PC-9 (cell line): ENCODE data around the gene DPYD. TPM values are rescaled to one million over a fixed set of nuclear protein-coding genes. Genes with fewer than 3 reads are reported as not detected.

Experiments used
- BruUV-seq: library from RNA; stranded (reverse); fragments of 400-500 nt; replicated peaks from 2 replicates; lab custom pipeline; 2021; lab: Mats Ljungman, UMichigan
- CTCF ChIA-PET: fragments of 300-600 bp; sonication (Branson Sonifier 250); formaldehyde crosslinking; loops from one replicate; lab custom pipeline; 2022; ENCODE audit warnings: antibody characterized with exemption; lab: Charles Lee
- POLR2A ChIA-PET: fragments of 300-600 bp; sonication (Branson Sonifier 250); formaldehyde crosslinking; loops from one replicate; lab custom pipeline; 2022; ENCODE audit warnings: antibody characterized with exemption; ENCODE audit not compliant: unreplicated experiment; lab: Charles Lee
- DNase-seq, 2 experiments: peaks; one replicate each; pipeline versions ENCODE4 v3.0.0 to v3.0.0-alpha.2; 2015 to 2022; ENCODE audit warnings: mixed read lengths in 1 of 2
- H2AFZ ChIP-seq: fragments of 200-600 bp; sonication (generic); 2 replicates; pipeline ENCODE4 v1.8.1; 2017; ENCODE audit warnings: antibody characterized with exemption
- H3F3A ChIP-seq: fragments of 200-600 bp; sonication (generic); 2 replicates; pipeline ENCODE4 v1.8.1; 2017; ENCODE audit warnings: antibody characterized with exemption, mild to moderate bottlenecking, low read depth; ENCODE audit not compliant: insufficient read depth
- H3K27ac ChIP-seq: fragments of 200-600 bp; sonication (generic); 2 replicates; pipeline ENCODE4 v1.6.1; 2016; ENCODE audit warnings: mixed run types
- H3K27me3 ChIP-seq: fragments of 200-600 bp; sonication (generic); 2 replicates; pipeline ENCODE4 v1.6.1; 2016; ENCODE audit warnings: low read depth, mixed run types; ENCODE audit not compliant: insufficient read depth
- H3K36me3 ChIP-seq: fragments of 200-600 bp; sonication (generic); 2 replicates; pipeline ENCODE4 v1.6.1; 2016; ENCODE audit warnings: low read depth, mixed run types
- H3K4me1 ChIP-seq: fragments of 200-600 bp; sonication (generic); replicated peaks from 2 replicates; pipeline ENCODE4 v1.6.1; 2016; ENCODE audit warnings: mixed run types; ENCODE audit not compliant: insufficient read depth
- H3K4me2 ChIP-seq: fragments of 200-600 bp; sonication (generic); 2 replicates; pipeline ENCODE4 v1.6.1; 2017; ENCODE audit warnings: mixed run types
- H3K4me3 ChIP-seq: fragments of 200-600 bp; sonication (generic); 2 replicates; pipeline ENCODE4 v1.6.1; 2016; ENCODE audit warnings: mixed run types
- H3K79me2 ChIP-seq: fragments of 200-600 bp; sonication (generic); 2 replicates; pipeline ENCODE4 v1.6.1; 2017; ENCODE audit warnings: low read depth, mixed run types
- H3K9me2 ChIP-seq: fragments of 200-600 bp; sonication (generic); 2 replicates; pipeline ENCODE4 v1.8.1; 2017; ENCODE audit warnings: mild to moderate bottlenecking; ENCODE audit not compliant: insufficient read depth
- H3K9me3 ChIP-seq: fragments of 200-600 bp; sonication (generic); 2 replicates; pipeline ENCODE4 v1.8.1; 2016; ENCODE audit warnings: low read depth; ENCODE audit not compliant: insufficient read depth
- H4K20me1 ChIP-seq: fragments of 200-600 bp; sonication (generic); 2 replicates; pipeline ENCODE4 v1.8.1; 2017; ENCODE audit not compliant: insufficient read depth
- CTCF ChIP-seq: fragments of 200-600 bp; sonication (generic); conservative IDR thresholded peaks from 2 replicates; pipeline ENCODE4 v1.6.1; 2017; ENCODE audit warnings: mixed run types, antibody characterized with exemption, mild to moderate bottlenecking, moderate library complexity
- EZH2 ChIP-seq: fragments of 200-600 bp; sonication (generic); IDR thresholded peaks from 2 replicates; pipeline ENCODE4 v1.8.0; 2017; ENCODE audit warnings: antibody characterized with exemption, low read depth
- intact Hi-C: fragments of 100-400 bp; cut with micrococcal nuclease; formaldehyde crosslinking; loops from one replicate; pipeline ENCODE4 v1.10.0; 2022; ENCODE audit not compliant: unreplicated experiment
- total RNA-seq: library from RNA; stranded (reverse); gene quantifications from 2 replicates; pipeline ENCODE4 v1.2.3, GENCODE V29; 2021

The DPYD gene
- total RNA-seq, 1 experiment from 2014 or later, result 24.1 TPM

GRCh38 chr1:97204468-97204867 is 716.4 kb downstream of the DPYD start:
- Histone ChIP-seq H3K4me3 (no peak overlapping the region), H4K20me1 (no peaks in the 10 kb centered on the region), H3F3A (no peaks in the 10 kb centered on the region), H3K27ac (no peak overlapping the region), H3K4me1 (no peaks in the 10 kb centered on the region), H3K36me3 (no peaks in the 10 kb centered on the region), H3K79me2 (no peaks in the 10 kb centered on the region), H3K4me2 (no peak overlapping the region), H3K9me2 (peaks cover 3% of the 10 kb centered on the region; the same call in 1 of the 2 replicates), H2AFZ (0 out of 2 replicates have a peak overlapping the region, but pooled peaks have one; percentile 4), H3K9me3 (no peaks in the 10 kb centered on the region), H3K27me3 (no peaks in the 10 kb centered on the region)
- DNase-seq, result no peak
- TF ChIP-seq EZH2 (no peak), CTCF (no peak)
- CTCF ChIA-PET, result no interaction called here
- POLR2A ChIA-PET, result no interaction called here
- intact Hi-C loops, result no loop called here
- BruUV-seq, result no TSS peak

GRCh38 chr1:97202481-97203380 is 718.1 kb downstream of the DPYD start:
- Histone ChIP-seq H4K20me1 (no peaks in the 10 kb centered on the region), H2AFZ (no peak overlapping the region), H3K4me2 (no peak overlapping the region), H3K36me3 (no peaks in the 10 kb centered on the region), H3K4me1 (no peaks in the 10 kb centered on the region), H3K27me3 (no peaks in the 10 kb centered on the region), H3K9me3 (no peaks in the 10 kb centered on the region), H3K4me3 (no peak overlapping the region), H3K79me2 (no peaks in the 10 kb centered on the region), H3K27ac (no peak overlapping the region), H3K9me2 (peaks cover 3% of the 10 kb centered on the region; the same call in 1 of the 2 replicates), H3F3A (no peaks in the 10 kb centered on the region)
- ChIA-PET POLR2A (interaction anchor here (0.7 kb wide), 1 partner anchor 478 kb away, joined by 3 read pairs; no protein-coding TSS in a partner anchor), CTCF (no interaction called here)
- TF ChIP-seq CTCF (no peak), EZH2 (no peak)
- BruUV-seq, result no TSS peak
- intact Hi-C loops, result no loop called here
- no peak for DNase-seq

GRCh38 chr1:97201641-97202040 is 719.2 kb downstream of the DPYD start:
- no peak for DNase-seq
- ChIA-PET POLR2A (no interaction called here), CTCF (interaction anchor here (0.6 kb wide), 1 partner anchor 1240 kb away, joined by 6 read pairs; no protein-coding TSS in a partner anchor)
- Histone ChIP-seq H4K20me1 (no peaks in the 10 kb centered on the region), H3F3A (no peaks in the 10 kb centered on the region), H3K9me2 (peaks cover 3% of the 10 kb centered on the region; the same call in 1 of the 2 replicates), H3K27ac (no peak overlapping the region), H3K4me2 (no peak overlapping the region), H3K9me3 (no peaks in the 10 kb centered on the region), H3K27me3 (no peaks in the 10 kb centered on the region), H2AFZ (0 out of 2 replicates have a peak overlapping the region, but pooled peaks have one; percentile 9), H3K36me3 (no peaks in the 10 kb centered on the region), H3K4me1 (no peaks in the 10 kb centered on the region), H3K4me3 (no peak overlapping the region), H3K79me2 (no peaks in the 10 kb centered on the region)
- no TSS peak for BruUV-seq
- no peak for TF ChIP-seq EZH2
- intact Hi-C loops, result no loop called here
